Parathyroid adenoma (tissue), 2 donors: Measurements from ENCODE around the gene CNKSR2.

Experiments used
- H2AFZ ChIP-seq: fragments of 300-600 bp; sonication (generic); one replicate; pipeline ENCODE4 v1.7.0; 2017; ENCODE audit warnings: antibody characterized with exemption, mild to moderate bottlenecking
- H3K27ac ChIP-seq: fragments of 300-600 bp; sonication (generic); one replicate; pipeline ENCODE4 v1.7.0; 2017
- H3K27me3 ChIP-seq: fragments of 300-600 bp; sonication (generic); one replicate; pipeline ENCODE4 v1.7.0; 2017; ENCODE audit warnings: low read length; ENCODE audit not compliant: control insufficient read depth, insufficient read depth
- H3K36me3 ChIP-seq: fragments of 300-600 bp; sonication (generic); one replicate; pipeline ENCODE4 v1.7.0; 2017; ENCODE audit warnings: low read length; ENCODE audit not compliant: control insufficient read depth, insufficient read depth
- H3K4me1 ChIP-seq: fragments of 300-600 bp; sonication (generic); one replicate; pipeline ENCODE4 v1.7.0; 2017; ENCODE audit warnings: control low read depth
- H3K4me2 ChIP-seq: fragments of 300-600 bp; sonication (generic); one replicate; pipeline ENCODE4 v1.7.0; 2017; ENCODE audit warnings: low read length
- H3K4me3 ChIP-seq: fragments of 300-600 bp; sonication (generic); one replicate; pipeline ENCODE4 v1.7.0; 2017; ENCODE audit warnings: low read depth, low read length
- H3K79me2 ChIP-seq: fragments of 300-600 bp; sonication (generic); one replicate; pipeline ENCODE4 v1.7.0; 2017; ENCODE audit warnings: control low read depth
- H3K9ac ChIP-seq: fragments of 300-600 bp; sonication (generic); one replicate; pipeline ENCODE4 v1.7.0; 2017; ENCODE audit warnings: mild to moderate bottlenecking
- H3K9me3 ChIP-seq: fragments of 300-600 bp; sonication (generic); one replicate; pipeline ENCODE4 v1.7.0; 2017; ENCODE audit warnings: low read length; ENCODE audit not compliant: control insufficient read depth
- CTCF ChIP-seq: fragments of 300-600 bp; sonication (generic); IDR thresholded peaks from one replicate; pipeline ENCODE4 v1.7.0; 2017; ENCODE audit warnings: antibody characterized with exemption, mild to moderate bottlenecking
- donor health status: primary hyperparathyroidism.

Gene CNKSR2

GRCh38 chrX:21487832-21488231 is 113.6 kb downstream of the CNKSR2 start:
- no peaks in the 10 kb centered on the region for H3K27me3 ChIP-seq
- no peak overlapping the region for H3K9ac ChIP-seq
- no peaks in the 10 kb centered on the region for H3K4me1 ChIP-seq
- H3K4me3 ChIP-seq: no peak overlapping the region
- no peaks in the 10 kb centered on the region for H3K79me2 ChIP-seq
- no peak for TF ChIP-seq CTCF
- H3K9me3 ChIP-seq: no peaks in the 10 kb centered on the region
- H3K36me3 ChIP-seq: no peaks in the 10 kb centered on the region
- no peak overlapping the region for H2AFZ ChIP-seq
- H3K4me2 ChIP-seq: no peak overlapping the region
- no peak overlapping the region for H3K27ac ChIP-seq

- Histone ChIP-seq H3K36me3 (no peaks in the 10 kb centered on the region), H3K9ac (no peak overlapping the region), H3K27ac (no peak overlapping the region), H3K27me3 (no peaks in the 10 kb centered on the region), H3K79me2 (no peaks in the 10 kb centered on the region), H3K4me3 (no peak overlapping the region), H3K4me2 (no peak overlapping the region), H2AFZ (no peak overlapping the region), H3K9me3 (no peaks in the 10 kb centered on the region), H3K4me1 (no peaks in the 10 kb centered on the region)
- TF ChIP-seq CTCF: no peak
Measured at GRCh38 chrX:21490341-21490740, 116.1 kb downstream of the CNKSR2 start.

GRCh38 chrX:21493226-21493830 is 119.1 kb downstream of the CNKSR2 start:
- no peaks in the 10 kb centered on the region for H3K9me3 ChIP-seq
- no peak for TF ChIP-seq CTCF
- H2AFZ ChIP-seq: no peak overlapping the region
- no peak overlapping the region for H3K9ac ChIP-seq
- H3K4me1 ChIP-seq: no peaks in the 10 kb centered on the region
- H3K4me3 ChIP-seq: no peak overlapping the region
- H3K79me2 ChIP-seq: no peaks in the 10 kb centered on the region
- no peak overlapping the region for H3K4me2 ChIP-seq
- H3K27me3 ChIP-seq: no peaks in the 10 kb centered on the region
- no peaks in the 10 kb centered on the region for H3K36me3 ChIP-seq
- H3K27ac ChIP-seq: no peak overlapping the region

GRCh38 chrX:21503593-21503992 is 129.4 kb downstream of the CNKSR2 start:
- Histone ChIP-seq H3K27me3 (no peaks in the 10 kb centered on the region), H3K4me3 (no peak overlapping the region), H3K4me2 (no peak overlapping the region), H3K27ac (no peak overlapping the region), H3K79me2 (no peaks in the 10 kb centered on the region), H3K9ac (no peak overlapping the region), H2AFZ (no peak overlapping the region), H3K9me3 (no peaks in the 10 kb centered on the region), H3K36me3 (no peaks in the 10 kb centered on the region), H3K4me1 (no peaks in the 10 kb centered on the region)
- no peak for TF ChIP-seq CTCF

- Histone ChIP-seq H3K27ac (no peak overlapping the region), H3K4me2 (no peak overlapping the region), H3K4me1 (no peaks in the 10 kb centered on the region), H3K9me3 (no peaks in the 10 kb centered on the region), H3K27me3 (no peaks in the 10 kb centered on the region), H3K79me2 (no peaks in the 10 kb centered on the region), H2AFZ (no peak overlapping the region), H3K36me3 (no peaks in the 10 kb centered on the region), H3K4me3 (no peak overlapping the region), H3K9ac (no peak overlapping the region)
- no peak for TF ChIP-seq CTCF
Measured at GRCh38 chrX:21509912-21510311, 135.7 kb downstream of the CNKSR2 start.
